ENCODE data around the gene LAP3.

LAP3 gene

GRCh38 chr4:17618926-17619325 lies 41.9 kb downstream of the LAP3 start:
- no peak for TF ChIP-seq ZNF274 (IDR thresholded peaks at IDR 0.05; ENCODE audit: low read depth, low read length)
- H3K4me3 ChIP-seq (ENCODE audit: low read length) = no peak overlapping the region

GRCh38 chr4:17619416-17620105 lies 42.6 kb downstream of the LAP3 start:
- no peak overlapping the region for H3K4me3 ChIP-seq (ENCODE audit: low read length)
- no peak for TF ChIP-seq ZNF274 (IDR thresholded peaks at IDR 0.05; ENCODE audit: low read depth, low read length)

- TF ChIP-seq ZNF274 (IDR thresholded peaks at IDR 0.05; ENCODE audit: low read depth, low read length) = no peak
- H3K4me3 ChIP-seq (ENCODE audit: low read length) = no peak overlapping the region
Observed at GRCh38 chr4:17623451-17624001, 46.5 kb downstream of the LAP3 start.

- TF ChIP-seq ZNF274 (IDR thresholded peaks at IDR 0.05; ENCODE audit: low read depth, low read length) = no peak
- no peak overlapping the region for H3K4me3 ChIP-seq (ENCODE audit: low read length)
Observed at GRCh38 chr4:17624821-17625220, 47.8 kb downstream of the LAP3 start.

- TF ChIP-seq ZNF274 (IDR thresholded peaks at IDR 0.05; ENCODE audit: low read depth, low read length) = no peak
- no peak overlapping the region for H3K4me3 ChIP-seq (ENCODE audit: low read length)
Observed at GRCh38 chr4:17630228-17630627, 53.2 kb downstream of the LAP3 start.

GRCh38 chr4:17633600-17633999 lies 56.6 kb downstream of the LAP3 start:
- H3K4me3 ChIP-seq (ENCODE audit: low read length) = no peak overlapping the region
- TF ChIP-seq ZNF274 (IDR thresholded peaks at IDR 0.05; ENCODE audit: low read depth, low read length) = no peak

- TF ChIP-seq ZNF274 (IDR thresholded peaks at IDR 0.05; ENCODE audit: low read depth, low read length) = no peak
- no peak overlapping the region for H3K4me3 ChIP-seq (ENCODE audit: low read length)
Observed at GRCh38 chr4:17635056-17635455, 58.1 kb downstream of the LAP3 start.

GRCh38 chr4:17636341-17636695 lies 59.3 kb downstream of the LAP3 start:
- TF ChIP-seq ZNF274 (IDR thresholded peaks at IDR 0.05; ENCODE audit: low read depth, low read length) = no peak
- no peak overlapping the region for H3K4me3 ChIP-seq (ENCODE audit: low read length)

- TF ChIP-seq ZNF274 (IDR thresholded peaks at IDR 0.05; ENCODE audit: low read depth, low read length) = no peak
Observed at GRCh38 chr4:17636696-17637622, 60.0 kb downstream of the LAP3 start.

GRCh38 chr4:17639136-17639535 lies 62.1 kb downstream of the LAP3 start:
- H3K4me3 ChIP-seq (ENCODE audit: low read length) = no peak overlapping the region
- no peak for TF ChIP-seq ZNF274 (IDR thresholded peaks at IDR 0.05; ENCODE audit: low read depth, low read length)

More at GRCh38 chr4:17636696-17637622, 60.0 kb downstream of the LAP3 start:
- no peak overlapping the region for H3K4me3 ChIP-seq (ENCODE audit: low read length)

GRCh38 chr4:17642398-17642783 lies 65.4 kb downstream of the LAP3 start:
- no peak overlapping the region for H3K4me3 ChIP-seq (ENCODE audit: low read length)
- TF ChIP-seq ZNF274 (IDR thresholded peaks at IDR 0.05; ENCODE audit: low read depth, low read length) = no peak

- no peak overlapping the region for H3K4me3 ChIP-seq (ENCODE audit: low read length)
- no peak for TF ChIP-seq ZNF274 (IDR thresholded peaks at IDR 0.05; ENCODE audit: low read depth, low read length)
Observed at GRCh38 chr4:17646693-17647092, 69.7 kb downstream of the LAP3 start.

- no peak overlapping the region for H3K4me3 ChIP-seq (ENCODE audit: low read length)
Observed at GRCh38 chr4:17647176-17647806, 70.3 kb downstream of the LAP3 start.

GRCh38 chr4:17647927-17648326 lies 70.9 kb downstream of the LAP3 start:
- no peak for TF ChIP-seq ZNF274 (IDR thresholded peaks at IDR 0.05; ENCODE audit: low read depth, low read length)
- H3K4me3 ChIP-seq (ENCODE audit: low read length) = no peak overlapping the region

More at GRCh38 chr4:17647176-17647806, 70.3 kb downstream of the LAP3 start:
- TF ChIP-seq ZNF274 (IDR thresholded peaks at IDR 0.05; ENCODE audit: low read depth, low read length) = no peak
